HG02970 (cell line): ENCODE measurements around the gene ADARB1.

ENCODE experiments used
- ATAC-seq: cut with Tn5 transposase; IDR thresholded peaks from one replicate; pipeline ENCODE4 v1.9.1; 2021; ENCODE audit warnings: mild to moderate bottlenecking, moderate library complexity, moderate number of reproducible peaks; ENCODE audit not compliant: unreplicated experiment, low FRiP score

ADARB1 gene

DNA sequence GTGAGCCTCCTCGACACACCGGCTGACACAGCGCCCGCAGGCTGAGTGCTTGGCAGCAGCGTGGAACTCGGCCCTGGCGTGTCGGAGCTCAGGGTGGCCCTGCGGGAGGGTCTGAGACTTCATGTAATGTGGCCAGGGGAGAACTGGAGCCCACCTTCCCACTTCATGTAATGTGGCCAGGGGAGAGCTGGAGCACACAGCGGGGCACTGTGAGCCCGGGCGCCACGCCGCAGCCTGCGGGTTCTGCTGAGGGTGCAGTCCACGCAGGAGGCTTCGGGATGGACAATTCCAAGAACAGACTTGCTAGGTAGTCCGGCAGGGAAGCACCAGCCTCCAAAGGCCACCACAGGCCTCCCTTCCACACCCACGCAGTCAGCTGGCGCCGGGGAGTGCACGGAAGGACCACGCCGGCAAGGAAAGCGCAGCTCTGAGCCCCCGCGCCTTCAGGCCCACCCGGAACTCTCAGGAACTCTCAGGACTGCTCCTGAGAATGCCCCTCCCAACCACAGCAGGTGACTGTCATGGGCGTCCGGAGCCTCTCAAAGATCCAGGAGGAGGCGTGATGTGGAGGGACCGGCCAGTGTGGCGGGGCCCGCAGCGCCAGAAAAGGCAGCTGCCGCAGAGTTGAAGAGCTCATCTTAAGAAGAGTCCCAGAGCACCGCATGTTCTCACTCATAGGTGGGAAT, 19.3 kb upstream of the ADARB1 start:
- ATAC-seq: no peak

DNA sequence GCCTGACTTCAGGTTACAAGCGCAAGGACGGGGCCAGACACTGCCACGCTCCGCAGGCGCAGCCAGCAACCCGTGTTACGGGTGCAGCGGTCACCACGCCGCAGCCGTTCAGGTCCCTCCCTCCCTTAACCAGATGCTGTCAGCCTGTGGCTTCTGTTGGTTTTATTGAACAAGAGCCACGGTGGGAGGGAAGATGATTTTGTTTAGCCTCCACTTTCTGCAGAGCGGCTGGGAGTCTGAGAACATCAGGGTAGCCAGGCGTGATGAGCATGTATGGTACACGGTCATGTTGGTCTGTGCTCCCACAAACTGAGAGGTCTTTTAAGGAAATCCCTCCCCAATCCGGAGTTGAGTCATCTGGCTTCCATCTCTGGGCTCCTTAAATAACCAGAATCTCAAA, 18.5 kb upstream of the ADARB1 start:
- ATAC-seq: no peak

DNA sequence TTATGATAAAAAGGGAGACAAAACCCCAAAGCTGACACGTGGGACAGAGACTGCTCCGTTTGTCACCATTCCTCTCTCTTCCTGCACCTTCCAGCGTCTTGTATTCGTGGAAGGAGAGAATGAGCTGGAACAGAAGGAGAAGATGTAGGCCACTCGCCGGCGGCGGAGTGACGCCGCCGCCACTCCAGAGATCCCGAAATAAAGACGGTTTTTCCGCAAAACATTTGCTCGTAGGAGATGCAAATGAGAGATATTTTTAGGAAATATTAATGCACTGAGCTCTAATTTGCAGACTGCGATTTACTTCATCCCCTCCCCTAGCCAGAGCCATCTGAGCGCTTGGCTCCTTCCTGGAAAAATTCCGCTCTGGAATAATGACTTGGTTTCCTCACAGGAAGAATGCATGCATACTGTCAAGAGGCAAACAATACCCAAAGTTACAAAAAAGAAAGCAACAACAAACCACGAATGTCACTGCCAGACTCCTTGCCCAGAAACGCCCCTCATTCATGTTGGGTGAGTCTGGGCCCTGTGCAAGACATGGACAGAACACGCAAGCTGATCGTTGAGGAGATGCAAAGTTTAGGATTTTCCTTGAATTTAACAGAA, 18.0 kb upstream of the ADARB1 start:
- ATAC-seq: no peak

DNA sequence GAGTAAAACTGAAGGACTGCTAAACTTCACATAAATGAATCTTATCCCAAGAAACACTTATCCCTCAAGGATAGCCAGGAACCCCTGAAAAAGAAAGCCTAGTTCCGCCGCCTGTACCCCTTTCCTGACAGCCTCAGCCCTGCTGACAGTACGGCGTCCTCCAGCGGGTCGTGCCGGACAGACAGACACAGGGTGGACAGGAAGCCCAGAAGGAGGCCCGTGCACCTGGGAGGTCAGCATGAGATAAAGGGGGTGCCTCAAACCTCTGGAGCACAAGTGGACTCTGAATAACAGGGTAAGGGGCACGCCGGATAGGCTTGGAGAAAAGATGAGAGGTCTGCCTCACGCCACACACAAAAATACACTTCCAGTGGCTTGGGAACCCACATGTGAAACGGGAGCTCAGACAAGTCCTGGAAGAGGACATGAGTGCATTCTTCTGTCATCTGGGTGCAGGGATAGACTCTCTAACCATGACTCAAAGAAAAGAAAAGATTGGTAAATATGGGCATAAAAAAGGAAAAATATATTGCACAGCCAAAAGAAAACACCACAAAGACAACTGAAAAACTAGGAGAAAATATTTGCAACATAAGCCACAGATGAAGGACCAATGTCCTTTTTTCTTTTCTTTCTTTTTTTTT, 17.3 kb upstream of the ADARB1 start:
- ATAC-seq: no peak

DNA sequence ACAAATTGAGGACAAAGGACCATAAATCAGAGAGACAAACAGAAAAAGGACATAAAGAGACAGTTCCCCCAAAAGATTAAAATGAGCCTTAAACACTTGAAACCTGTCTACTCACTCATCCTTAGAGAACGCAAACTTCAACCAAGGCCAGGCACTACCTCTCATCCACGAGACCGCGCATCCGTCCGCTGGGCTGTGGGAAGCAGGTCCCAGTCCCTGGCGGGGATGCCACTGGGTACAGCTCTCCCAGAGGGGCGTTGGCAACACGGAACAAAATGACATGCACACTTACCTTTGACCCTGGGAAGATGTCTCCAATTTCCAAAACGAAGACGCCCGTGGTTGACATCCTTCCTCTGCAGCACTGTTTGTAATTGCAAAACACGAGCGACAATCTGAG, 16.5 kb upstream of the ADARB1 start:
- ATAC-seq: no peak

DNA sequence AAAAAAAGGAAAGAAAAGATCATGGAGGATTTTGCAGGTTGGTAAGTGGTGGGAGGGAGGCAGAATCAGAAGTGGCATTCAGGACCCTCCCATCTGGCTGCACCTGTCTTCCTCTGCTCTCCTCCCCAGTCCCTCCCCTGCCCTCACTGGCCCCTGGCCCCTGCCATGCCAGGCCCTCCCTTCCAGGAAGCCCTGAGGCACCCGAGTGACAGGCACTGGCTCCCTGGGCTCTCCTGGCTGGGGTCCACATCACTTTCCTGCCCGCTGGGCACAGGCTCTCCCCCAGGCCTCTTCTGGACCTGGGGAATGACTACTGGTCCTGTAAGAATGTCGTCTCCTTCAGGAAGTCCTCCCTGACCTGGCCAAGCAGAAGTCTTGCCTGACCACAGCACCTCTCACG, 15.3 kb upstream of the ADARB1 start:
- ATAC-seq: no peak

DNA sequence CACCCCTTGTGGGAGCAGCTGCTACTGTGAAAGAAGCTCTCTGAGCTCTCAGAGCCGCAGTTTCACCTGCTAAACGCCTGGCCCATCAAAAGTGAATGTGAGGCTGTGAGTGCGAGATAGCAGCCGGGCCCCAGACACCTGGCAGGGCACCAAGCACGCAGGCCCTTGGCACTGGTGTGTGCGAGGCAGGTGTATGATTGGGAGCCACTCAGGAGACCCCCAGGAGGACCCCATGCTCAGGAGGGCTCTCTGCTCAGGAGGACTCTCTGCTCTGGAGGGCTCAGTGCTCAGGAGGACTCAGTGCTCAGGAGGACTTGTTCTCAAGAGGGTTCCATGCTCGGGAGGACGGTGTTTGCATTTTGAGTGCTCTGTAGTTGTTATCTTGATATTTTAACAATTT, 14.3 kb upstream of the ADARB1 start:
- ATAC-seq: no peak

DNA sequence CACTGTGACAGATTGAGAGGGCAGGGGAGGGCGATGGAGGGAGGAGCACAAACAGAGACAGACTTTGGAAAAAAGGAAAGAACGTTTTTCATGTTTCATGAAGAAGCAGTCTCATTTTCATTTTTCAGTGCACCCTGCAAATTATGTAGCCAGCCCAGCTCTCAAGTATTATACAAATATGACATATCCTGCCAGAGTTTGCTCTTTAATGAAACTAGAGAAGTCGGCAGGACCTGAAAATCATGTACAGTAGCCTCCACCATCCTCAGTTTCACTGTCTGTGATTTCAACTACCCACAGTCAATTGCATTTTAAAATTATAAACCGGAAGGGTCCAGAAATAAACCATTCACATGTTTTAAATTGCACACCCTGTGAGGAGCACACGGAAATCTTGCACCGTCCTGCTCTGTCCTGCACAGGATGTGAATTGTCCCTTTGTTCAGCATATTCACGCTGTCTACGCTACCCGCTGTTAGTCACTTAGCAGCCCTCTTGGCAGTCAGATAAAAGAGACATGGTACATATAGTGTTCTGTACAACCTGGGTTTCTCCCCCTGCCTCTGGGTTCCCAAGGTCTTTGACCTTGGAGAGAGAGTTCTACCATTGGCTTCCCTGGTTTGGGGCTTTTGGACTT, 13.6 kb upstream of the ADARB1 start:
- no peak for ATAC-seq

DNA sequence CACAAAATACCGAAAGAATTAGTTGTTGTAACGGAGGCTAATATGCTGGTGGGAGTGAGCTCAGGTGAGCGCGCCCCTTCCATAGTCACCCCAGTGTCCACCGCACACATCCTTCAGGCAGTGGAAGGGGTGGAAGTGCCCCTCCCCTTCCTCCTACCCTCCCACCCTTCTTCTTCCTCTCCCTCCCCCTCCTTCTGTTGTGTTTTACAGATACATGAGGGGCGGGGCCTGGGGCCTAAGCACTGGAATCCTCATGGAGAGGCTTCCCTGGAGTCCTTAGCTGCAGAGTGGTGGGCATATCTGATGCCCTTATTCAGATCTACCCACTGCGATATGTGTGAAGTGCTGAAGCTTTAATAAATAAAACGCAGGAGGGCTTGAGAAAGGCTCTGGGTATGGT, 10.3 kb upstream of the ADARB1 start:
- ATAC-seq: no peak

DNA sequence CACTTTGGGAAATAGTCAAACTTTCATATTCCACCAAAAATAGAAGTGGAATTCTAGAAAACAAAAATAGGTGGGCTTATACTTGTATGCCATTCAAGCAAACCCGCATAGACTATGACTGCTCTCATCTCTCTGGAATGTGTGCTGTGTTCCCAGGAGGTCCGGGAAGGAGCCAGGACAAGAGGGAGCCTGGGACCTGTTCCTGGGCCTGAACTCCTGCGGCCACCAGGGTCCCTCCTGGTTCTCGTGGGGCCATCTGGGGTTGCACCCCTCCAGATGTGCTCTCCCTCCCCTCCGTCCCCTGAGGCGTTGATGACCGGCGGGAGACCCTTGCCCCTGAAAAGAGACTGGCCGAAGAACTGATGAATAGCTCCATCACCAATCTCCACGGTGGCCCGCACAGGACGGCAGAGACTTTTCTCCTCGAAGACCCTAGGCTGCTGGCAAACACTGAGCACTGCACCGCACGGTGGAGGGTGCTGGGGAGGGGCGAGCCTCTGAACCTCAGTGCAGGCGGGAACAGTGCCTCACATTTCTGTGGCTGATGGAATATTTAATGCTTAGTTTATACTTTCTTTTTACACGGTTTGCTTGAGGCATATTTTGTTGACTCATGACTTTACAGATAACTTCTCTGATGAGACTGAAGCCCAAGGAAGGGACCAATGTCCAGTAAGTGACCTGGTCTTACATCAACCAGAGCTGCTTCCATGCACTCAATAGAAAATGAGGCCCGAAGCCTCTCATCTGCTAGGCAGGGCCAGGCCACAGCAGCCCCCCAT, 9.6 kb upstream of the ADARB1 start:
- ATAC-seq: no peak

DNA sequence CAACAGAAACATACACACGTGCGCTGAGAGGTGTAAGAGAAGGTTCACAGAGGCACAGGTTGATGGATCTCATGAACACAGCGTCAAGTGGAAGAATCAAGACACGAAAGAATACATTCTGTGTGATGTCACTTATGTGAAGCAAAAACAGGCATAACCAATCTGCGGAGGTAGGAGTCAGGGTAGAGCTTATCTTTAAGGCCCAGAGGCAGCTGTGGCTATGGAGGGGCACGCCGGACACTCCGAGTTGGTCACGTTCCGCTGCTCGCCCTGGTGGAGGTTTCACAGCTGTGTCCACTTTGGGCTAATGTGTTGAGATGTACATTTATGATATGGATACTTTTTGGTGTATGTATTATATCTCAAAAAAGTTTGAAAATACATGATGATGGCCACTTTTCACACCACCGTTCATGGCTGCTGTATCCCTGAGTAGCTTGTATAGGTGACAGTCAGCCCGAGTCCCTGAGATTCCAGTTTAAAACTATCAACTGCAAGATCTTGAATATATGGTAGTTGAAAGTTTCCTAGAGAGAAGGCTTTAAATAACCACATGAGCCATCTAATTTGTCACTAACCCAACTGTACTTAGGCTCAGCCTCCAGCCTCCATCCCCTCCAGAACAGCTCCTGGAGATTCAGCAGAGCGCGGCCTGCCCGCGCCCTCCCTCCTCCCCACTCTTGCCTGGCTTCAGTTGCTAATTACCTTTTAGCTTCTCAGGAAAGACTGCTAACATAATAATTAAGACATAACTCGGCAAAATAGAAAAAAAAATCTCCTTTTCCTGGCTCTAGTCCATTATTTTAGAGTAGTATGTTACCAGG, 6.7 kb upstream of the ADARB1 start:
- no peak for ATAC-seq

DNA sequence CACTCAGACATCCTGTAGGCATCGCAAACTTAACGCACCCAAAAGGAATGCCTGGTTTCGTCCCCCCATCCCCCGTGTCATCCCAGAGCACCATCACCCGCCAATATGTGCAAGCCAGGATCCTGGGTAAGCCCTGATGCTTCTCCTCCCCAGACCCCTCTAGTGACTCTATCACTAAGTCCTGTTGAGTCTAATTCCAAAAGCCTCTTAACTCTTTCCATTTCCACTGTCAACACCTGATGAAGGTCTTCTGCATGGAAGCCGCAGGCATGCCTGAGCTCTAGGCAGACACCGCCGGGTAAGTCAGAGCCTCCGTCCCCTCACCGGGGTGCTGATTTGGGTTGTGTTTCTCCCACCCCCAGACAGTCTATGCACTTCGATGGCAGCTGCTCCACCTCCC, 5.3 kb upstream of the ADARB1 start:
- no peak for ATAC-seq

DNA sequence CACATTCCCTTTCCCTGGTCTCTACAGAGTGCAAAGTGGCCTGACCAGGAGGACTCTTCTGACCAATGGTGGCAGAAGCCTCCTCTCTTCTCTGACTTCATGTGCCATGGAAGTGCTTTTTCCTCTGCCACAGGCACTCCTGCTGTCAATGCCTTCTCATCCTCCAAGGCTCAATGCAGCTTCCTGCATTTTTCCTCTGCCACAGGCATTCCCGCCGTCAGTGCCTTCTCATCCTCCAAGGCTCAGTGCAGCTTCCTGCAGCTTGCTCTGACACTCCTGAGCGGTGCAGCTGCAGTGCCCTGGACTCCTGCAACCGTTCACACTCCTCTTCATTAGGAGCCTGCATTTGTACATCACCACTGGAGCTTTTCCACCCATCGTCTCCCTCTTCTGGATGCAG, 4.7 kb upstream of the ADARB1 start:
- no peak for ATAC-seq

DNA sequence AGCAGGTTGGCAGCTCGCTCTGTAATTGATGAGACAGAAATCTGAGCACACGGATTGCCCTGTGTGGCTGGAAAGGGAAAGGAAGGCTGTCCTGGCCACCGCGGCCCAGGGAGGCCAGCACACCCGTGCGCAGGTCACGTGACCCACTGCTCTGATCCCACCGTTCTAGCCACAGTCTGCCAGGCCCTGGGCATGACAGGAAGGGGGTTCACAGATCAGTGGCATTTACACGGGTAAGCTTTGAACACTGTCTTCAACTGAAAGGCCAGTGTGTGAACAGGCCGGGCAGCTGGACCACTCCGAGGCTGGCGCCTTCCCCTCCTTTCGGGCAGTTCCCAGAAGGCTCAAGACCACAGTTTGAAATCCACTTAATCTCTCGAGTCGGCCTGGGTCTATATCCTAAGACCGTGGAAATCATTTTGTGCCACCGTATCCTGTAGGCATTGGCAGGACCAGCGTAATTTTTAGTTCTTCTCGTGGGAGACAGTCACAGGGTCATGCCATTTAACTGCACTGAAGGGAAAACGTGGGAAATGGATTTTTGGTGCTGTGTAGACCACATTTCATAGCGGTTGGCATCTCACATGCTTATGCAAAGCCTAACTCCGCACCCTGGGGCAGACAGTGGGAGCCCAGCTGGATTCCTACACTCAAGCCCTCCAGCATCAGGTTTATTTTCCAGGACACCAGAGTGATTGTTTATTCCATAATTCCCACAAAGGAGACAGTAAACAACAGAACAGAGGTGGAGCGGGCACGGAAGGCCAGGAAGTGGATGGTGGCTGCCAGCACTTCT, 3.1 kb upstream of the ADARB1 start:
- no peak for ATAC-seq

DNA sequence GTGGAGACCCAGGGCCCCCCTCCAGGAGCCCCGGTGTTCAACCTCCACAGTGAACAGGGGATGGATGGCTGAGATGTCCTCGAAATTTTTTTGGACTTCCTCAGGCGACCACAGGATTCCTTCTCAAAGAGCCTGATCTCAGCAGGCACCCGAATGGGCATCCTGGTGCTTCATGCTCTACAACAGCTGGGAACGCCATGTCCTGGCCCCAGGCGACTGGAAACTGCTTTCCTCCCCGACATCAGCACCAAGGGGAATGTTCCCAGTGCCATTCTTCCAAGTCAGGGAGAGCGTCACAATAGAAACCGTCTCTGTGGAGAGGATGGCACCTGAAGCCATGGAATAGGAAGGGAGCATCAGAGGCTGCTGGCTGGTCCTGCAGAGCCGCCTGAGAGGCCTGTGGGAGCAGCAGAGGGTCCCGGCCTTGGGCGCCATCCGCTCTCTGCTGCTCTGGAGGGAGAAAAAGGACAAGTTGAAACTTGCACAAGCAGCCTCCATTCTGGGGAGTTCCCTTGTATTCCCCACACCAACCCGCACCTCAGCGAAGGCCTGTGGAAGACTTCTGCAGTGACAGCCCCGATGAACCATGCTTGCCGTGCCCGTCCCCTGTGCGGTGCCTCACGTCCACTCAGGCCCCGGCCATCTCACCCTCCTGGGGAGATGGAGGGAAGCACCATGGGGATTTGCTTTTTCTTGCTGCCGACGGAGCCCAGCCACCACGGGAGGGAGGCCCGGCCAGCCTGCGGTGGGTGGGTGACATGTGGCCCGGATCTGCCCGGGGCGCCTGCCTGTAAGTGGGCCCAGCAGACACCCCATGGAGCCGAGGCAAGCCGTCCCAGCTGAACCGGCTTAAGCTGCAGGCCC, 2.3 kb upstream of the ADARB1 start:
- no peak for ATAC-seq

DNA sequence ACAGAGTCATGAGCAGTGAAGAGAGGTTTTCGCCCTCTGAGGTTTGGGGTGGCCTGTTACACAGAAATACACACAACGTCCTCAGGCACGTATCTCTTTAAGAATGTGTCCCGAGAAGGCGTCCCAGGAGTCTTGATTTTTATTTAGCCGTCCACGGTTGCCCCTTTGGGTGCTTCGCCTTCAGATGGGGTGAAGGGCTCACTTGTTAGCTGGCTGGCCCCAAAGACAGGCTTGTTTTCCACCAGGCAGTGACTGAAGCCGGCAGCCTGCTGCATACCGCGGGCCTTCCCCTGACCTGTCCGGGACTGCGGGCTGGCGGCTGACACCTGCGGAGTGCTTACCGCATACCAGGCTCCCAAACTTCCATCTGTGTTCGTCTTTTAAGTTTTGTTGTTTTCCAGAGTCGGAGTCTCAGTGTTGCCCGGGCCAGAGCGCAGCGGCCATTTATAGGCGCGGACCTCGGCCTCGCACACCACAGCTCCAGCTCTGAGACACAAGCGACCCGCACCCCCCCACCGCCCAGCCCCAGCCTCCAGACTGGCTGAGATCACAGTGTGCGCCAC, 1.6 kb upstream of the ADARB1 start:
- ATAC-seq: no peak

DNA sequence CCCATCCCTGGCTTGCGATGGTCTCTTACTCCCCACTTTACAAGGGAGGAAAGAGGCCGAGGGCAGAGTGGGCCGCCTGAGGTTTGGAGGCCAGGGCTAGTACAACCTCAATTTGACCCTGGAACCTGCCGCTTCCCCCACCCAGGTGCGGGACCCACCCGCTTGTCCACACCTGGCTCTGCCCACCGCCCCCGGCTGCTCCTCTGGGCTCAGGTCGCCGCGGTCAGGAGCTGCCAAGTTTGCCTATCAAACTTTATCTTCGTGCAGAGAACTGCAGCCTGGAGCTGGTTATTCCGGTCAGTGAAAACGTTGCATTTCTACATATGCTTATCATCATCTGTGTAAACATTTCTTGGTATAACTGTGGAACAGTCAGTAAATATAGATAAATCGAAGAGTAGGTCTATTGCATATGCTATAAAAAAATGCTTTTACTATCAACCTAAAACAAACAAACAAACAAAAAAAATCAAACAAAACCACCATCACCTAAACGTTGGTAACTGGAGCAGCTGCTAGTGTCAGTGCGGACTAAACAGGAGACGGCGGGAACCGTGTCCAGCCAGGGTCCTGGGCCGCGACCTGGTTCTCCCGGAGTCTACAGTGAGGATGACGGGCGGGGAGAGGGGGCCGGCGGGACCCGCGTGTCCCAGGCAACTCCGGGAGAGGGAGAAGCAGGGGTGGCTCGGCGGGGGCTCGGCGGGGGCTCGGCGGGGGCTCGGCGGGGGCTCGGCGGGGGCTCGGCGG, 906 bp upstream of the ADARB1 start:
- ATAC-seq: no peak
